ENCODE measurements around the gene GJB4.

DNA sequence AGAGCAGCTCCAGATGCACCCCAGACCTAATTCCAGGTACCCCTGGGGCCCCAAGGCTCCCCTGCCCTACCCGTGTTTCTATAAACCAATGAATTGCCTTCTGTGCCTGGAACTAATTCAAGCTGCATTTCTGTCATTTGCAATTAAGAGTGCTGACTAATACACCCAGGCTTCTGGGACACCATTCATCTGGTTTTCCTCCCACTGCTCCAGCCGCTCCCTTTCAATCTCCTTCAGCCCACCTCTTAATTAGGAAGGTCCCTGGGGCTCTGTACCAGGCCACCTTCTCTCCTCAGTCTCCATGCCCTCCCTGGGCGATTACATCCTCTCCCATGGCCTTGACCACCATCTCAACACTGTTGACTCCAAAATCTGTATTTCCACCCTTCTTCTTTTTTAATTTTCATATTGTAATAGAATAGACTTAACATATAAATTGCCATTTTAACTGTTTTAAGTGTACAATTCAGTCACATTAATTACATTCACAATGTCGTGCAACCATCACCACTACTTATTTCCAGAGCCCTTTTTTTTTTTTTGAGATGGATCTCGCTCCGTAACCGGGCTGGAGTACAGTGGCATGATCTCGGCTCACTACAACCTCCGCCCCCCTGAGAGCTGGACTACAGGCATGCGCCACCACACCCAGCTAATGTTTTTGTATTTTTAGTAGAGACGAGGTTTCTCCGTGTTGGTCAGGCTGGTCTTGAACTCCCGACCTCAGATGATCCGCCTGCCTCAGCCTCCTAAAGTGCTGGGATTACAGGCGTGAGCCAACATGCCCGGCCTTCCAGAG lies 12.2 kb downstream of the GJB4 start:
- no peak for TF ChIP-seq CTCF (IDR thresholded peaks at IDR 0.05)
- no peak for TF ChIP-seq EZH2phosphoT487 (IDR thresholded peaks at IDR 0.05)

All from neural progenitor cell (in vitro differentiated cells).